HUDEP-2 (cell line): ENCODE measurements around the gene B3GNT9.

Experiments
- DNase-seq, 76 experiments: peaks; one replicate each; lab custom pipeline; 2025; ENCODE audit not compliant: unreplicated experiment in 76 of 76; lab: John Stamatoyannopoulos, UW

Gene B3GNT9

DNA sequence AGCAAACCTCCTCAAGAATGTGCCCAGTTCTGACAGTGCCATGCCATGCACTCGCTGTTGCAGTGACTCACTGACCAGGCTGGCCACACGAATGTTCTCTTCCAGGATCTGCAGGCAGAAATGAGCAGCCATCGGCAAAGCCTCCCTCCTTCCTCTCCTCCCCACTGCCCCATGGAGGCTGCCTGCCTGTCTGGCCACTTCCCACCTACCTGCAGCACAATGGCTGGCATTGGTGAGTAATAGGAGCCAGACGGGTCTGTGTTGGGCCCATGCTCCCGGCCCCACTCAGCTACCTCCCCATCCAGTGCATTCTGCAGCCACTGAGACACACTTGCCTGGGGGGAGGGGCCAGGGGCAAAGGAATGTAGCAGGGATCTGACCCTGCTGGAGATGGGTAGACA is 35.8 kb upstream of the B3GNT9 start:
- no peak for DNase-seq

- no peak for DNase-seq
Measured at GRCh38 chr16:67185651-67186134, 34.9 kb upstream of the B3GNT9 start.

- peak in 74 of 76 experiments; percentile 16 to 89 (median 75) for DNase-seq
Measured at GRCh38 chr16:67184995-67185650, 34.3 kb upstream of the B3GNT9 start.

DNA sequence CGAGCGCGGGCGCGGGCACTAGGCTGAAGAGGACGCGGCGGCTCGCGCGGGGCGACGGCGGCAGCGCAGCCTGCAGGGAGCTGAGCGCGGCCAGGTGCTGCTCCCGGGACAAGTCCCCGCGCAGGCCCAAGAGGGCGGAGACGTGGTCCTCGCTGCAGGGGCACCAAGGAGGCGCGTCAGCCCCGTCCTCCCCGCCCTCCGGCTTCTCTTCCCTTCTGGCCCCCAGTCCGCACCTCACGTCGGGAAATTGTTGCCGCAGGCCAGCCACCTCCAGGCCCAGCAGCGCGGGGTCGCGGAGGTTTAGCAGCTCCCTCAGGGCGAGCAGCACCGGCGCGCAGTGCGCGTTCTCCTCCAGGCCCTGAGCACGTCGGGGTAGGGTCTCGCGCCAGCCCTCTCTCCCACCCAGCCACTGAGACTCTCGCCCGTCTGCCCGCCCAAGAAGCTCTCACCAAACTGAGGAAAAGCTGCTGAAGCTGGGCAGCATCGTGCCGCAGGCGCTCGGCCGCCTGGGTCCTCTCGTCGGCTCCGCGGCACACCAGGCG is 33.7 kb upstream of the B3GNT9 start:
- DNase-seq, result no peak

GRCh38 chr16:67183627-67184452 is 33.0 kb upstream of the B3GNT9 start, which contains the start of gene MATCAP1:
MATCAP1 (minus strand) TSS chr16:67183963; CDS start chr16:67180610, 3,353 bp downstream.
- peak in 75 of 76 experiments; percentile 62 to 97 (median 92) for DNase-seq

GRCh38 chr16:67183284-67183626 is 32.5 kb upstream of the B3GNT9 start:
- DNase-seq, result no peak

GRCh38 chr16:67182288-67182687 is 31.5 kb upstream of the B3GNT9 start:
- DNase-seq, result no peak

DNA sequence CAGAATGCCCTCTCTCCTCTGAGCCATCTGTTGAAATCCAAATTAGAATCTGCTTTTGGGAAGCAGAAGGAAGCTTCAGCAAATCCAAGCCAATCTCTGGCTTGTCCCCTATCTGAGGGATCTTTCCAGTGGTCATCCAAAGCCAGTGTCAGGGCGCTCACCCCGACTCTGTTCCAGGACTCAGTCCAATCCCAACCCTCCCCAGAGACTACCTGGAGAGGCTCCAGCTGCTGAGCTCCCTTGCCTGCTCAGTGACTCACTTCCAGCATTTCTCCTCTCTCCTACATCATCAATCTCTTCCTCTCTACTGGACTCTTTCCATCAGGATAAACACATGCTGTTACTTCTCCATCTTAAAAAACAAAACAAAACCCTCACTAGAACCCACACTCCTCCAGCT is 30.5 kb upstream of the B3GNT9 start:
- DNase-seq, result no peak

GRCh38 chr16:67180166-67180565 is 29.4 kb upstream of the B3GNT9 start:
- no peak for DNase-seq

DNA sequence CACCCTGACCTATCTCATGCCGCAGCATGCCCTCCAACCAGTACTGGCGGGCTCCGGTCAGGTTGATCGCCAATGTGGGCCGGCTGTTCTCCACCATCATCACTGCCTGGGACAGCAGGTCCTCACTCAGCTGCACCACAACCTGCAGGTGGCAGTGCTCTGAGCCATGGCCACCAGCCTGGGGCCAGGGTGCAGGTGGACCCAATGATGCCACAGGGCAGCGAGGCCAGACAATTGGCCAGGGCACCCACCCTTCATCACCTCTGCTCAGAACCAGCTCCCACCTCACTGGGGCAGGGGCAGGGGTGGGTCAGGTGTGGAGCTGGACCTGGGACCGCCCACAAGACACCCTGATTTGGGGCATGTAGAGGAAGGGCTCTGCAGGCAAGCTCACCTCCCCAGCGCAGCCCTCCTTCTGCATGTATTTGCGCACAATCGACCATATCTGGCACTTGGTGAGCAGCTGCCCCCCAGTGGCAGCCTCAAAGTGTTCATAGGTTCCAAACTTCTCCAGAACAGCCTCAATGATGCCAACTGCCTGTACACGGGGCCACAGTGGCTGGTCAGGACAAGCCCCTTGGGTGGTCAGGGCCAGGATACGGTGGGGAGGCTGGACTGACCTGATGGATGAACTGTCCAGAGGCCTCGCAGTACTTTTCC is 28.8 kb upstream of the B3GNT9 start:
- peak in 13 of 76 experiments; percentile 5 to 33 (median 14) for DNase-seq

DNA sequence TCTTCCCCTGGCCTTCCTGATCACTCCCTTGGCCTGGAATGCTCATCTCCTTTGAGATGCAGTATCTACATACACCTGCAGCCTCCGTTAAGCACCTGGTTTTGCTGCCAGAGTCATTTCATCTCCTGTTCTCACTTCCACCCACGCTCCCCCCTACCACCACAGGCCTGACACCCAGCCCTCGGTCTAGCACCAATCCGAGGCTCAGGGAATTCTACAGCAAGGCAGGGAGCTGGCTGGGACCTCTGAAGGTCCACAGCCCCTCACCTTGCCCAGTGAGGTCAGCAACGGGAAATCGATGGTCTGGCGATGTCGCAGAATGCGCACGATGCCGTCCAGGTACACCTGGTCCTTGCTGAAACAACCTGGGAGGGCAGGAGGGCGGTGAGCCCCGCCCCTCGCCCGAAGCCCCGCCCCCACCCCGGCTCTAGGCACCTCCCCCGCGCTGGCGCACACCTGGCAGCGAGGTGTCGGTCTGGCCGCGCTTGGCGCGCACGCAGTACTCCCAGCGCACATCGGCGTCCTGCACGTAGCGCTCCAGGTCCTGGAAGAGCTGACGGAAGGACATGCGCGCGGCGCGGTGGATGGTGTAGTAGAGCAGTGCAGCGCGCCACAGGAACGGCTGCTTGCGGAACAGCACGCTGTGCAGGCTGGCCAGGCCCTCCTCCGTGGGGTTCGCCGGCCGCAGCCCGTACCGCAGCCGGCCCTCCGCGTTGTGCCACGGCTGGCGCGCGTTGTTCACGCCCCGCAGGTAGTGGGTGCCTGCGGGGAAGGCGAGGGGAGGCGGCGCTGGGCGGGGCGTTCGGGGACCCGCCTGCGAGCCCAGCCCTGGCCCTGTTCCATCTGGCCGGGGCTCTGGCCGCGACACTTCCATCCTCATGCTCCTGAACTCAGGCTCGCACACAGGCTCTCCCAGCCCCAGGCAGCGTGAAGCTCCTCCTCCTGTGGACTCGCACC is 27.2 kb upstream of the B3GNT9 start:
- DNase-seq, result peak in 17 of 76 experiments; percentile 12 to 48 (median 20)

DNA sequence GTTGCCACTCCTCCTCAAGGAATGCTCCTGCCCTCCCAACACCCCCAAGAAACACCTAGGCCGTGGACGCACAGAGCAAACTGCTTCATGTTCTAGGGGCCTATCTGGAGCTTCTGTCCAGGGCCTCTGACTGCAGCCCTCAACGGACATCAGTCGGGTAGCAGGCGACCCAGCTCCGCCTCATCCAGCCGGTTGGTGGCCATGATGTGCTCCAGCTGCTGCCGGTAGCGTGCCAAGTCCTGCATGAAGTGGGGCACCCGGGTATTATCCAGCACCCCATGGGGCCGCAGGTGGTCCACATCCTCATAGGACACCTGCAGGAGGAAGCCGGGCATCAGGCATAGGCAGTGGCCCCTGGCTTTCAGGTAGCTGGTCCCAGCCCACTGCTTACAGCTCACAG is 25.9 kb upstream of the B3GNT9 start:
- DNase-seq, result no peak

- no peak for DNase-seq
Measured at GRCh38 chr16:67174706-67175231, 24.0 kb upstream of the B3GNT9 start.

DNA sequence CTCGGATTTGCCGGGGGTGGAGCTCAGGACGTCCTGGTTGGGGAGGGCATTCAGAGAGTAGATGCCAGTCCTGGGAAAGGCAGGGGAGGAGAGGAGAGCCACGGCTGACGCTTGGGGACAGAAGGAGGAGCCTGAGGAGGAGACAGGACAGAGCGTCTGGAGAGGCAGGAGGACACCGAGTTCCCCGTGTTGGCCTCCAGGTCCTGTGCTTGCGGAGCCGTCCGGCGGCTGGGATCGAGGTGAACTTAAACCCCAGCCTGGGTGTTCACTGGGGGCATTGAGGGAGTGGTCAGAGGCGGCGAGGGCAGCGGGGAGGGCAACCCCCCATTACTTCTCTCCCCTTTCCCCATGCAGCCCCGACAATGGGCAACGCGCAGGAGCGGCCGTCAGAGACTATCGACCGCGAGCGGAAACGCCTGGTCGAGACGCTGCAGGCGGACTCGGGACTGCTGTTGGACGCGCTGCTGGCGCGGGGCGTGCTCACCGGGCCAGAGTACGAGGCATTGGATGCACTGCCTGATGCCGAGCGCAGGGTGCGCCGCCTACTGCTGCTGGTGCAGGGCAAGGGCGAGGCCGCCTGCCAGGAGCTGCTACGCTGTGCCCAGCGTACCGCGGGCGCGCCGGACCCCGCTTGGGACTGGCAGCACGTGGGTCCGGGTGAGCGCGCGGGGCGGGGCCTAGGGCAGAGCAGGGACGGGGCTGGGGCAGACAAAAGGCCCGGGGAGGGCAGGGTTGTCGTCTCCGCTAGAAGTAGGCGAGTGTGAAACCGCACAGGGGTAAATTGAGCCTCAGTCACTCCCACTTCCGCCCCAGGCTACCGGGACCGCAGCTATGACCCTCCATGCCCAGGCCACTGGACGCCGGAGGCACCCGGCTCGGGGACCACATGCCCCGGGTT is 23.3 kb upstream of the B3GNT9 start:
- peak in 72 of 76 experiments; percentile 36 to 92 (median 78) for DNase-seq

GRCh38 chr16:67173323-67173722 is 22.5 kb upstream of the B3GNT9 start:
- no peak for DNase-seq

DNA sequence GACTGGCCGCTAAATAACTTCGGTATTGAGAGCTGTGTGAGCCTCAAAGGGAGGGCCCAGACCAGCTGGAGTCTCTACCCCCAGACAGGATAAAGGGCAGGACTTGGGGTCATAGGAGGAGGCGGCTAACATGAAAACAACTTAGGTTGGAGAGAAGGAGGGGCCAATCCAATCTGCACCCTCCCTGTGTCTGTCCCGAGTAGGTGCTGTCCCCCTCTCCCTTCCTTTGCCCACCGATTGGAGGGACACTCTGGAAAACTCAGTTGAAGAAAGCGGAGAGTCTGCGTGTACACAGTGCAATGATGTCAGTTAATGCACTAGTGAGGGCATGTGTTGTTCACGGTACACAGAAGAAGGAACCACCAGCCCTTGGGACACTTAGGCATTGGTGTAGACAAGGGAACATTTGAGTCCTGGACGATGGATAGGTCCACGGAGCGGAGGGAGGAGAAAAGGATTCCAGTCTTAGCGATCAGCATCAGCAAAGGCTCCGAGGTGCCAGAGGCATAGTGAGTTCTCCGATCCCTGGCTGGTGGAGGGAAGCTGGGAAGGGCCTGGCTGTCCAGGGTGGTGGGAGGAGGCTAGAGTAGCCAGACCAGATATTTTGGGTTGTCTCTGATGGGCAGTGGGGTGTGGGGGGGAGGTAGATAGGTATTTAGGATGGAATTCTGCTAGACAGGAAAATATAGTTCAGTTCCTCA is 20.3 kb upstream of the B3GNT9 start:
- DNase-seq, result no peak

DNA sequence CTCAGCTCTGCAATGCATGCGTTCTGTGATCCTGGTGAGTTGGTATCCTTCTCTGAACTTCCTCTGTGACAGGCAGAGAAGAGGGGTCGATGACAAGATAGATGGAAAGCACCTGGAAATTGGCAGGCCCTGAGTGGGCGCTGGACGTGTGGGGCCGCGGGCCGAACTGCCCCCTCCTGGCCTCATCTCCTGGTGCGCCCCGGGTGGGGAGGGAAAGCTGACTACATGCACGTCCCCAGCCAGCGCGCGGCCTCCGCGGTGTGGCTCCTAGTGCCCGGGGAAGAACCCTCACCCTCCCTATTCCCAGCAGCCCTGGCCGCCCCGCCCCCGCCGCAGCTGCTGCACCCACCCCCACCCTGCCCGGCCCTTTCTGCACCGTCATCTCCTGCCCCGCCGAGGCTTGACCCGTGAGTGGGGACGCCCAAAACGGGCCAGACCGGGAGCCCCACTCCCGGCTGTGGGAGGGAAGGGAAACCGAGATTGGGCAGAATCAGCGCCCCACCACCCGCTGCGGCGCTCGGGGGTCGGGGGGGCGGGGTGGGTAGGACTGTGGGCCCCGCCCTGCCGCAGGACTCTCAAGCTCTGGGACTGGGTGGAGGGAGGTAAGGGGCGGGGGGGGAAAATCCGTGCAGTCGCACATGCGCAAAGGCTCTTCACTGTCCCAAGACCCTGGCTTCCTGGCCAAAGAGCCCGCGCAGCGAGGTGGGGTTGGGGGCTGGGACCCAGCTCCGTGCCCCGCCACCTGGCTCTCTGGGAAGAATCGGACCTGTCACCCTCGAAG is 19.6 kb upstream of the B3GNT9 start, which contains the start of gene NOL3:
NOL3 (plus strand) TSS at position 371 of the 781 bp plus-strand sequence.
- DNase-seq, result peak in 53 of 76 experiments; percentile 9 to 80 (median 54)
